Stimulated activated CD4-positive, alpha-beta T cell treated with anti-CD3 and anti-CD28 coated beads, Interleukin-4, amount 100 ng/mL, for 24 hours (primary cell): ENCODE data around the gene CSAD.
A peak's percentile ranks its signal among the peaks of the same experiment; 100 is the strongest.

Experiments used
- DNase-seq: peaks from one replicate; pipeline ENCODE4 v3.0.0-alpha.2; 2020

Gene CSAD

GRCh38 chr12:53180220-53180930, at the start of gene CSAD, which contains the start of gene ZNF740:
TSS of gene CSAD (minus strand) at chr12:53180925. CDS start at chr12:53173470, 7,455 bp downstream.
TSS of gene ZNF740 (plus strand) at chr12:53180722. CDS start at chr12:53181984, 1,262 bp downstream.
- peak; percentile 98 for DNase-seq

GRCh38 chr12:53230108-53230845, 49.6 kb upstream of the CSAD start:
- DNase-seq: no peak

- no peak for DNase-seq
Measured at GRCh38 chr12:53229454-53229853, 48.7 kb upstream of the CSAD start.

- DNase-seq: no peak
Measured at GRCh38 chr12:53227836-53228235, 47.1 kb upstream of the CSAD start.

GRCh38 chr12:53227341-53227740, 46.6 kb upstream of the CSAD start:
- no peak for DNase-seq

GRCh38 chr12:53226815-53227214, 46.1 kb upstream of the CSAD start:
- DNase-seq: no peak

- no peak for DNase-seq
Measured at GRCh38 chr12:53225635-53226424, 45.1 kb upstream of the CSAD start.

GRCh38 chr12:53224897-53225634, 44.3 kb upstream of the CSAD start:
- DNase-seq: no peak

- no peak for DNase-seq
Measured at GRCh38 chr12:53224061-53224896, 43.6 kb upstream of the CSAD start.

GRCh38 chr12:53223389-53224060, 42.8 kb upstream of the CSAD start:
- no peak for DNase-seq

- no peak for DNase-seq
Measured at GRCh38 chr12:53222806-53223261, 42.1 kb upstream of the CSAD start.

GRCh38 chr12:53222170-53222721, 41.5 kb upstream of the CSAD start:
- no peak for DNase-seq

- peak; percentile 42 for DNase-seq
Measured at GRCh38 chr12:53221203-53222080, 40.7 kb upstream of the CSAD start.

GRCh38 chr12:53220694-53221202, 40.0 kb upstream of the CSAD start:
- DNase-seq: peak; percentile 76

GRCh38 chr12:53219956-53220693, 39.4 kb upstream of the CSAD start:
- DNase-seq: peak; percentile 82

GRCh38 chr12:53219292-53219955, 38.7 kb upstream of the CSAD start:
- DNase-seq: peak; percentile 84

- no peak for DNase-seq
Measured at GRCh38 chr12:53218551-53219291, 38.0 kb upstream of the CSAD start.
